ENCODE data around the gene DOCK1. TPM values are rescaled to one million over a fixed set of nuclear protein-coding genes. Genes with fewer than 3 reads are reported as not detected.

The DOCK1 gene
- total RNA-seq, 2 donors from 2014 or later: 72.4 to 89.3 TPM

GRCh38 chr10:126949161-126949503, 43.9 kb downstream of the DOCK1 start:
- no peaks in the 10 kb centered on the region for H3K4me1 ChIP-seq (ENCODE audit: control insufficient read depth, insufficient read depth, low read length)
- WGBS, 2 experiments (ENCODE audit: insufficient coverage in 1 of 2, insufficient read length in 1 of 2): 96 to 100% methylated on average over 2 to 4 of the region's 4 CpGs
- Mint-ChIP-seq H3K9me3 (peaks cover 5% of the 10 kb centered on the region), H3K36me3 (ENCODE audit: low read depth) (peaks cover 17% of the 10 kb centered on the region), H3K4me3 (no peak overlapping the region), H3K4me1 (no peaks in the 10 kb centered on the region), H3K27ac (no peak overlapping the region), H3K27me3 (ENCODE audit: insufficient read depth) (no peaks in the 10 kb centered on the region)
- H3K9me3 ChIP-seq (ENCODE audit: control insufficient read depth, low read length): peaks cover 66% of the 10 kb centered on the region
- no peak overlapping the region for H3K27ac ChIP-seq (ENCODE audit: low read depth, low read length)
- H3K36me3 ChIP-seq (ENCODE audit: control insufficient read depth, insufficient read depth, low read length): peaks cover 10% of the 10 kb centered on the region
- H3K9ac ChIP-seq (ENCODE audit: extremely low read depth, low read length, poor library complexity, severe bottlenecking): no peak overlapping the region
- TF ChIP-seq, protein P1, sequence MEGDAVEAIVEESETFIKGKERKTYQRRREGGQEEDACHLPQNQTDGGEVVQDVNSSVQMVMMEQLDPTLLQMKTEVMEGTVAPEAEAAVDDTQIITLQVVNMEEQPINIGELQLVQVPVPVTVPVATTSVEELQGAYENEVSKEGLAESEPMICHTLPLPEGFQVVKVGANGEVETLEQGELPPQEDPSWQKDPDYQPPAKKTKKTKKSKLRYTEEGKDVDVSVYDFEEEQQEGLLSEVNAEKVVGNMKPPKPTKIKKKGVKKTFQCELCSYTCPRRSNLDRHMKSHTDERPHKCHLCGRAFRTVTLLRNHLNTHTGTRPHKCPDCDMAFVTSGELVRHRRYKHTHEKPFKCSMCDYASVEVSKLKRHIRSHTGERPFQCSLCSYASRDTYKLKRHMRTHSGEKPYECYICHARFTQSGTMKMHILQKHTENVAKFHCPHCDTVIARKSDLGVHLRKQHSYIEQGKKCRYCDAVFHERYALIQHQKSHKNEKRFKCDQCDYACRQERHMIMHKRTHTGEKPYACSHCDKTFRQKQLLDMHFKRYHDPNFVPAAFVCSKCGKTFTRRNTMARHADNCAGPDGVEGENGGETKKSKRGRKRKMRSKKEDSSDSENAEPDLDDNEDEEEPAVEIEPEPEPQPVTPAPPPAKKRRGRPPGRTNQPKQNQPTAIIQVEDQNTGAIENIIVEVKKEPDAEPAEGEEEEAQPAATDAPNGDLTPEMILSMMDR (conservative IDR thresholded peaks at IDR 0.05): no peak
- H3K27me3 ChIP-seq (ENCODE audit: control insufficient read depth, insufficient read depth, low read length, poor library complexity, severe bottlenecking): no peaks in the 10 kb centered on the region
- DNase-seq: no peak
- H3K4me3 ChIP-seq (ENCODE audit: low read length): peak overlapping the region; percentile 25

GRCh38 chr10:126950401-126951105, 45.3 kb downstream of the DOCK1 start:
- H3K9ac ChIP-seq (ENCODE audit: extremely low read depth, low read length, poor library complexity, severe bottlenecking): no peak overlapping the region
- H3K4me3 ChIP-seq (ENCODE audit: low read length): peak overlapping the region; percentile 25
- Mint-ChIP-seq H3K27ac (no peak overlapping the region), H3K9me3 (peaks cover 5% of the 10 kb centered on the region), H3K27me3 (ENCODE audit: insufficient read depth) (no peaks in the 10 kb centered on the region), H3K4me3 (no peak overlapping the region), H3K36me3 (ENCODE audit: low read depth) (peaks cover 9% of the 10 kb centered on the region), H3K4me1 (peaks cover 3% of the 10 kb centered on the region)
- no peaks in the 10 kb centered on the region for H3K27me3 ChIP-seq (ENCODE audit: control insufficient read depth, insufficient read depth, low read length, poor library complexity, severe bottlenecking)
- TF ChIP-seq, protein P1 (conservative IDR thresholded peaks at IDR 0.05): no peak
- H3K36me3 ChIP-seq (ENCODE audit: control insufficient read depth, insufficient read depth, low read length): peaks cover 10% of the 10 kb centered on the region
- 97 to 100% methylated on average over 2 to 8 of the region's 8 CpGs for WGBS, 2 experiments (ENCODE audit: insufficient coverage in 1 of 2, insufficient read length in 1 of 2)
- DNase-seq: no peak
- no peak overlapping the region for H3K27ac ChIP-seq (ENCODE audit: low read depth, low read length)
- H3K9me3 ChIP-seq (ENCODE audit: control insufficient read depth, low read length): peaks cover 66% of the 10 kb centered on the region
- H3K4me1 ChIP-seq (ENCODE audit: control insufficient read depth, insufficient read depth, low read length): no peaks in the 10 kb centered on the region

DNA sequence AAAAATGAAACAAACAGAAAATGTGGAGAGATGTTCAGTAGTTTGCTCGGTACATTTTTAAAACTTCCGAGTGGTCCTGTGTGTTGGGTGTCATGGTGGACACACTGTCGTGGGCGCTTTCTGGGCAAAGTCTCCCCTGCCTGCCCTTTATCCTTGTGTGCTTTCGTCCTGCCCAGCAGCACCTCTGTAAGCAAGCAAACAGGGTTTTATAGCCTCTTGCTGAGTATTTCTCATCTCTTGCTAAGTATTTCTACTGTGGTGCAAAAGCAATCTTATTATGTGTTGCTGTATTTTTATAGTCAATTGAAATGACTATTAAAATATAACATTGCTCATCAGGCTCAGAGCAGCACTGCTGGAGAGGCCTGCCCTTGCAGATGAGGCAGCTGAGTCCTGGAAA, 48.7 kb downstream of the DOCK1 start:
- H3K4me1 Mint-ChIP-seq: peaks cover 21% of the 10 kb centered on the region
- peaks cover 7% of the 10 kb centered on the region for H3K4me1 ChIP-seq (ENCODE audit: control insufficient read depth, insufficient read depth, low read length)
- H3K27ac Mint-ChIP-seq: no peak overlapping the region
- peaks cover 6% of the 10 kb centered on the region for H3K36me3 Mint-ChIP-seq (ENCODE audit: low read depth)
- no peak overlapping the region for H3K9ac ChIP-seq (ENCODE audit: extremely low read depth, low read length, poor library complexity, severe bottlenecking)
- H3K4me3 Mint-ChIP-seq: no peak overlapping the region
- H3K9me3 Mint-ChIP-seq: peaks cover 2% of the 10 kb centered on the region
- 95 to 98% methylated on average over 5 of the region's 5 CpGs for WGBS, 2 experiments (ENCODE audit: insufficient coverage in 1 of 2, insufficient read length in 1 of 2)
- no peaks in the 10 kb centered on the region for H3K27me3 Mint-ChIP-seq (ENCODE audit: insufficient read depth)
- no peaks in the 10 kb centered on the region for H3K27me3 ChIP-seq (ENCODE audit: control insufficient read depth, insufficient read depth, low read length, poor library complexity, severe bottlenecking)
- TF ChIP-seq, protein P1 (conservative IDR thresholded peaks at IDR 0.05): no peak
- H3K27ac ChIP-seq (ENCODE audit: low read depth, low read length): no peak overlapping the region
- H3K4me3 ChIP-seq (ENCODE audit: low read length): no peak overlapping the region
- H3K9me3 ChIP-seq (ENCODE audit: control insufficient read depth, low read length): peaks cover 45% of the 10 kb centered on the region
- DNase-seq: no peak
- no peaks in the 10 kb centered on the region for H3K36me3 ChIP-seq (ENCODE audit: control insufficient read depth, insufficient read depth, low read length)

Data from endodermal cell (in vitro differentiated cells).